OCI-M2 (cell line): ENCODE data around the gene TGFBI.

Source experiments
- DNase-seq: peaks from one replicate; lab custom pipeline; 2025; ENCODE audit not compliant: unreplicated experiment; lab: John Stamatoyannopoulos, UW

TGFBI gene

GRCh38 chr5:136062366-136063274, 33.8 kb downstream of the TGFBI start:
- no peak for DNase-seq

GRCh38 chr5:136063778-136064465, 35.1 kb downstream of the TGFBI start:
- no peak for DNase-seq

- DNase-seq = no peak
These were observed 35.7 kb downstream of the TGFBI start for GRCh38 chr5:136064510-136064909.

- no peak for DNase-seq
These were observed 36.8 kb downstream of the TGFBI start for GRCh38 chr5:136065588-136065987.

- no peak for DNase-seq
These were observed 38.0 kb downstream of the TGFBI start for GRCh38 chr5:136066661-136067271.

GRCh38 chr5:136067422-136067821, 38.6 kb downstream of the TGFBI start:
- DNase-seq = no peak

GRCh38 chr5:136070486-136071285, 41.9 kb downstream of the TGFBI start:
- DNase-seq = no peak

GRCh38 chr5:136073714-136074529, 45.1 kb downstream of the TGFBI start:
- DNase-seq = no peak

- DNase-seq = no peak
These were observed 46.7 kb downstream of the TGFBI start for GRCh38 chr5:136075466-136075891.

- DNase-seq = no peak
These were observed 47.3 kb downstream of the TGFBI start for GRCh38 chr5:136076067-136076466.

GRCh38 chr5:136076881-136077445, 48.2 kb downstream of the TGFBI start:
- no peak for DNase-seq

GRCh38 chr5:136079195-136079985, 50.6 kb downstream of the TGFBI start:
- no peak for DNase-seq

- no peak for DNase-seq
These were observed 51.3 kb downstream of the TGFBI start for GRCh38 chr5:136080113-136080482.

- DNase-seq = no peak
These were observed 51.9 kb downstream of the TGFBI start for GRCh38 chr5:136080483-136081216.

GRCh38 chr5:136081217-136081591, 52.4 kb downstream of the TGFBI start:
- DNase-seq = no peak

- DNase-seq = no peak
These were observed 53.8 kb downstream of the TGFBI start for GRCh38 chr5:136082390-136083193.

GRCh38 chr5:136084698-136085097, 55.9 kb downstream of the TGFBI start:
- no peak for DNase-seq
